HepG2 (cell line): ENCODE data around the gene EIF3A. TPM values are rescaled to one million over a fixed set of nuclear protein-coding genes. Genes with fewer than 3 reads are reported as not detected.

Experiments
- CCAR2 ChIP-seq: fragments of 200-400 bp; formaldehyde crosslinking; optimal IDR thresholded peaks from 2 replicates; pipeline ENCODE3; 2018; ENCODE audit warnings: low read depth, mild to moderate bottlenecking, low read length, moderate library complexity
- GATAD2A ChIP-seq: IDR thresholded peaks from 2 replicates; pipeline ENCODE4 v1.6.1; 2016
- HINFP ChIP-seq: sonication (generic); formaldehyde crosslinking; IDR thresholded peaks from 2 replicates; pipeline ENCODE4 v1.4.0; 2020; ENCODE audit warnings: low read depth, mild to moderate bottlenecking, missing genetic modification reagents
- NKX3-1 ChIP-seq: sonication (generic); formaldehyde crosslinking; IDR thresholded peaks from 2 replicates; pipeline ENCODE4 v1.5.0; 2020; ENCODE audit warnings: missing genetic modification reagents
- PCBP2 ChIP-seq: fragments of 200-400 bp; formaldehyde crosslinking; optimal IDR thresholded peaks from 2 replicates; pipeline ENCODE3; 2018; ENCODE audit warnings: low read length, low read depth; ENCODE audit not compliant: poor library complexity, severe bottlenecking
- RCOR2 ChIP-seq: IDR thresholded peaks from 2 replicates; pipeline ENCODE4 v1.6.1; 2016; ENCODE audit warnings: missing biosample characterization, missing genetic modification reagents
- RFX3 ChIP-seq: IDR thresholded peaks from 2 replicates; pipeline ENCODE4 v1.6.1; 2016; ENCODE audit warnings: missing biosample characterization, missing genetic modification reagents
- SATB2 ChIP-seq: sonication (generic); formaldehyde crosslinking; IDR thresholded peaks from 2 replicates; pipeline ENCODE4 v1.5.0; 2020; ENCODE audit warnings: missing genetic modification reagents
- SNRNP70 ChIP-seq: fragments of 200-400 bp; formaldehyde crosslinking; IDR thresholded peaks from 2 replicates; pipeline ENCODE4 v1.6.1; 2017; ENCODE audit warnings: mild to moderate bottlenecking, low read depth, low read length, moderate library complexity
- SP2 ChIP-seq: sonication (generic); formaldehyde crosslinking; IDR thresholded peaks from 2 replicates; pipeline ENCODE4 v1.5.1; 2020; ENCODE audit warnings: mild to moderate bottlenecking, missing genetic modification reagents
- USF2 ChIP-seq, 2 experiments: sonication (generic) in 1 of 2; formaldehyde crosslinking in 1 of 2; IDR thresholded peaks; 2 replicates each; pipeline versions ENCODE4 v1.5.1 to v1.6.1; 2011 to 2020; ENCODE audit warnings: borderline replicate concordance in 1 of 2, low read depth in 1 of 2, low read length in 1 of 2, mild to moderate bottlenecking in 1 of 2, missing genetic modification reagents in 1 of 2, moderate library complexity in 1 of 2
- ZBTB26 ChIP-seq: IDR thresholded peaks from 2 replicates; pipeline ENCODE4 v1.6.1; 2016; ENCODE audit warnings: missing compliant biosample characterization, missing genetic modification reagents, borderline replicate concordance
- ZFP36L2 ChIP-seq: sonication (generic); formaldehyde crosslinking; IDR thresholded peaks from 2 replicates; pipeline ENCODE4 v1.4.0; 2020; ENCODE audit warnings: missing genetic modification reagents
- ZNF484 ChIP-seq: sonication (generic); formaldehyde crosslinking; IDR thresholded peaks from 2 replicates; pipeline ENCODE4 v1.5.1; 2020; ENCODE audit warnings: mild to moderate bottlenecking, low read depth, missing genetic modification reagents, borderline replicate concordance
- ZNF780A ChIP-seq: sonication (generic); formaldehyde crosslinking; IDR thresholded peaks from 2 replicates; pipeline ENCODE4 v1.8.0; 2022; ENCODE audit warnings: mild to moderate bottlenecking, missing genetic modification reagents, moderate library complexity
- ZSCAN20 ChIP-seq: sonication (generic); formaldehyde crosslinking; IDR thresholded peaks from 2 replicates; pipeline ENCODE4 v1.4.0; 2020; ENCODE audit warnings: missing genetic modification reagents, mild to moderate bottlenecking, borderline replicate concordance
- polyA plus RNA-seq, 8 experiments: library from polyadenylated mRNA; depleted of rRNA in 3 of 8; stranded (reverse) in 7 of 8; unstranded in 1 of 8; fragments of >200 nt; fragmentation: Illumina TruSeq in 4 of 8; extraction: Trizol in 4 of 8; gene quantifications; 2 replicates each; pipeline versions ENCODE4 v1.2.1 to v1.2.3, GENCODE V29; 2011 to 2016; ENCODE audit warnings: low read depth in 4 of 8, missing spikeins in 1 of 8, mixed read lengths in 1 of 8; ENCODE audit not compliant: insufficient read depth in 1 of 8
- total RNA-seq, 5 experiments: library from RNA; depleted of rRNA; stranded (reverse); fragments of >200 nt; fragmentation: Illumina TruSeq; extraction: Trizol; gene quantifications; 2 replicates each; pipeline ENCODE4 v1.2.3, GENCODE V29; 2016; ENCODE audit warnings: low read depth in 1 of 5
- TF ChIP-seq, protein P1 (sequence below): sonication (generic); formaldehyde crosslinking; IDR thresholded peaks from 2 replicates; pipeline ENCODE4 v1.5.0; 2020; ENCODE audit warnings: missing genetic modification reagents, mild to moderate bottlenecking, borderline replicate concordance
- TF ChIP-seq, protein P2 (sequence below): sonication (generic); formaldehyde crosslinking; IDR thresholded peaks from 2 replicates; pipeline ENCODE4 v1.4.0; 2020; ENCODE audit warnings: missing genetic modification reagents

EIF3A gene
- total and polyA plus RNA-seq, 2 of the 13 experiments (the other 11 are each of a cell fraction or from before 2014, with no cell fraction given) = 25.6 to 117 TPM

GRCh38 chr10:119028900-119029612, 51.6 kb downstream of the EIF3A start (continued):
- TF ChIP-seq HINFP (CRISPR knock-in tag) = no peak
- no peak for TF ChIP-seq SNRNP70
- no peak for TF ChIP-seq CCAR2
- no peak for TF ChIP-seq RFX3 (CRISPR knock-in tag)
- no peak for TF ChIP-seq GATAD2A (CRISPR knock-in tag)
- TF ChIP-seq, protein P1, sequence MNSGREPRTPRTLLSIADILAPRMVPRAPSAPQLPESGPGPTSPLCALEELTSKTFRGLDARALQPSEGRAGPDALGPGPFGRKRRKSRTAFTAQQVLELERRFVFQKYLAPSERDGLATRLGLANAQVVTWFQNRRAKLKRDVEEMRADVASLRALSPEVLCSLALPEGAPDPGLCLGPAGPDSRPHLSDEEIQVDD = no peak
- TF ChIP-seq RCOR2 (CRISPR knock-in tag) = no peak
- TF ChIP-seq PCBP2 = no peak
- no peak for TF ChIP-seq ZNF780A (CRISPR knock-in tag)
- no peak for TF ChIP-seq NKX3-1 (CRISPR knock-in tag)
- TF ChIP-seq, protein P2, sequence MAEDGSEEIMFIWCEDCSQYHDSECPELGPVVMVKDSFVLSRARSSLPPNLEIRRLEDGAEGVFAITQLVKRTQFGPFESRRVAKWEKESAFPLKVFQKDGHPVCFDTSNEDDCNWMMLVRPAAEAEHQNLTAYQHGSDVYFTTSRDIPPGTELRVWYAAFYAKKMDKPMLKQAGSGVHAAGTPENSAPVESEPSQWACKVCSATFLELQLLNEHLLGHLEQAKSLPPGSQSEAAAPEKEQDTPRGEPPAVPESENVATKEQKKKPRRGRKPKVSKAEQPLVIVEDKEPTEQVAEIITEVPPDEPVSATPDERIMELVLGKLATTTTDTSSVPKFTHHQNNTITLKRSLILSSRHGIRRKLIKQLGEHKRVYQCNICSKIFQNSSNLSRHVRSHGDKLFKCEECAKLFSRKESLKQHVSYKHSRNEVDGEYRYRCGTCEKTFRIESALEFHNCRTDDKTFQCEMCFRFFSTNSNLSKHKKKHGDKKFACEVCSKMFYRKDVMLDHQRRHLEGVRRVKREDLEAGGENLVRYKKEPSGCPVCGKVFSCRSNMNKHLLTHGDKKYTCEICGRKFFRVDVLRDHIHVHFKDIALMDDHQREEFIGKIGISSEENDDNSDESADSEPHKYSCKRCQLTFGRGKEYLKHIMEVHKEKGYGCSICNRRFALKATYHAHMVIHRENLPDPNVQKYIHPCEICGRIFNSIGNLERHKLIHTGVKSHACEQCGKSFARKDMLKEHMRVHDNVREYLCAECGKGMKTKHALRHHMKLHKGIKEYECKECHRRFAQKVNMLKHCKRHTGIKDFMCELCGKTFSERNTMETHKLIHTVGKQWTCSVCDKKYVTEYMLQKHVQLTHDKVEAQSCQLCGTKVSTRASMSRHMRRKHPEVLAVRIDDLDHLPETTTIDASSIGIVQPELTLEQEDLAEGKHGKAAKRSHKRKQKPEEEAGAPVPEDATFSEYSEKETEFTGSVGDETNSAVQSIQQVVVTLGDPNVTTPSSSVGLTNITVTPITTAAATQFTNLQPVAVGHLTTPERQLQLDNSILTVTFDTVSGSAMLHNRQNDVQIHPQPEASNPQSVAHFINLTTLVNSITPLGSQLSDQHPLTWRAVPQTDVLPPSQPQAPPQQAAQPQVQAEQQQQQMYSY (CRISPR knock-in tag) = peak; percentile 53; the same call in 1 of the 2 replicates
- no peak for TF ChIP-seq SATB2
- peak; percentile 40; the same call in 1 of the 2 replicates for TF ChIP-seq ZSCAN20 (CRISPR knock-in tag)
- peak; percentile 84 for TF ChIP-seq SP2 (CRISPR knock-in tag)
- TF ChIP-seq ZBTB26 (CRISPR knock-in tag) = no peak
- TF ChIP-seq ZFP36L2 (CRISPR knock-in tag) = no peak
- TF ChIP-seq ZNF484 (CRISPR knock-in tag) = no peak
- no peak for TF ChIP-seq USF2 (IDR thresholded peaks at IDR 0.05; ENCODE audit: low read depth, low read length)
- no peak for TF ChIP-seq USF2 (CRISPR knock-in tag; IDR thresholded peaks at IDR 0.05; ENCODE audit: borderline replicate concordance)
